K562 (cell line): Measurements from ENCODE around the gene EPHB4. TPM values are rescaled to one million over a fixed set of nuclear protein-coding genes. Genes with fewer than 3 reads are reported as not detected.

ENCODE experiments used
- ATAC-seq: fragments of 200-7000 bp; cut with Tn5 transposase; 3 replicates; pipeline ENCODE4 v1.9.1; 2020; ENCODE audit warnings: moderate library complexity
- BruUV-seq: library from RNA; stranded (reverse); fragments of 400-500 nt; replicated peaks from 2 replicates; lab custom pipeline; 2021; lab: Mats Ljungman, UMichigan
- CTCF ChIA-PET: fragments of 300-600 bp; formaldehyde crosslinking; extraction: SDS; loops from one replicate; lab custom pipeline; 2021; ENCODE audit warnings: low intra/inter-chr PET ratio; lab: Yijun Ruan, JAX
- POLR2A ChIA-PET: fragments of 300-600, 350-650 bp; sonication (Branson Sonifier 250); formaldehyde crosslinking; extraction: SDS; loops from one replicate; lab custom pipeline; 2021; ENCODE audit warnings: antibody characterized with exemption, inconsistent platforms; lab: Yijun Ruan, JAX
- DNase-seq, 4 experiments: peaks; one replicate each; pipeline versions ENCODE4 v3.0.0 to v3.0.0-alpha.2; 2011 to 2018; ENCODE audit warnings: low spot score in 3 of 4, mixed read lengths in 3 of 4; ENCODE audit errors: extremely low read depth in 1 of 4
- FAIRE-seq: peaks from 2 replicates; lab custom pipeline; 2011; peaks lifted over from hg19 to GRCh38; lab: Jason Lieb, UNC
- H2AFZ ChIP-seq: 2 replicates; pipeline ENCODE4 v1.6.0; 2011; ENCODE audit warnings: low read depth, low read length, control low read depth, inconsistent platforms
- H3K27ac ChIP-seq: fragments of 200-600 bp; 3 replicates; pipeline ENCODE4 v1.8.0; 2011; ENCODE audit warnings: low read depth, mild to moderate bottlenecking, control low read depth, inconsistent platforms, low read length, moderate library complexity, mixed read lengths; ENCODE audit errors: extremely low read depth
- H3K27me3 ChIP-seq, 2 experiments: fragments of 300-600 bp in 1 of 2; 2 replicates in 1 of 2; 3 replicates in 1 of 2; pipeline versions ENCODE4 v1.6.0 to v1.8.0; 2011; ENCODE audit warnings: inconsistent platforms in 2 of 2, low read length in 2 of 2, mild to moderate bottlenecking in 1 of 2, mixed read lengths in 1 of 2, moderate library complexity in 1 of 2; ENCODE audit not compliant: control insufficient read depth in 2 of 2, insufficient read depth in 2 of 2
- H3K36me3 ChIP-seq: fragments of 300-600 bp; 3 replicates; pipeline ENCODE4 v1.8.0; 2011; ENCODE audit warnings: mild to moderate bottlenecking, low read length, inconsistent platforms; ENCODE audit not compliant: control insufficient read depth, insufficient read depth
- H3K4me1 ChIP-seq, 2 experiments: fragments of 200-600 bp in 1 of 2; replicated peaks in 1 of 2; 2 replicates in 1 of 2; 3 replicates in 1 of 2; pipeline versions ENCODE4 v1.5.1 to v1.8.0; 2011; ENCODE audit warnings: inconsistent platforms in 2 of 2, low read length in 2 of 2, mild to moderate bottlenecking in 1 of 2, mixed read lengths in 1 of 2, moderate library complexity in 1 of 2; ENCODE audit not compliant: control insufficient read depth in 2 of 2, insufficient read depth in 2 of 2
- H3K4me2 ChIP-seq: 2 replicates; pipeline ENCODE4 v1.6.1; 2011; ENCODE audit warnings: low read length, control low read depth, inconsistent platforms, mixed read lengths; ENCODE audit not compliant: insufficient read depth
- H3K4me3 ChIP-seq: fragments of 200-600 bp; sonication (generic), shearing (Covaris generic); 2 replicates; pipeline ENCODE4 v1.5.1; 2016; ENCODE audit warnings: control low read depth, inconsistent platforms
- H3K79me2 ChIP-seq: fragments of 200-600 bp; 3 replicates; pipeline ENCODE4 v1.8.0; 2011; ENCODE audit warnings: low read length, inconsistent platforms; ENCODE audit not compliant: control insufficient read depth, insufficient read depth
- H3K9ac ChIP-seq, 2 experiments: 2 replicates each; pipeline versions ENCODE4 v1.6.0 to v1.6.1; 2011; ENCODE audit warnings: low read depth in 2 of 2, low read length in 2 of 2, control low read depth in 1 of 2, inconsistent platforms in 1 of 2, mild to moderate bottlenecking in 1 of 2, mixed read lengths in 1 of 2; ENCODE audit not compliant: insufficient read depth in 1 of 2
- H3K9me1 ChIP-seq: one replicate; pipeline ENCODE4 v1.6.0; 2011; ENCODE audit warnings: inconsistent platforms, mild to moderate bottlenecking, low read length, moderate library complexity; ENCODE audit not compliant: control insufficient read depth, insufficient read depth
- H3K9me3 ChIP-seq: replicated peaks from 2 replicates; pipeline ENCODE4 v1.5.1; 2011; ENCODE audit warnings: low read depth, low read length, inconsistent platforms; ENCODE audit not compliant: control insufficient read depth, insufficient read depth
- H4K20me1 ChIP-seq: replicated peaks from 2 replicates; pipeline ENCODE4 v1.6.1; 2011; ENCODE audit warnings: low read length, inconsistent platforms, mixed read lengths; ENCODE audit not compliant: control insufficient read depth, insufficient read depth
- BACH1 ChIP-seq: fragments of 200-800 bp; sonication (Bioruptor generic); IDR thresholded peaks from 2 replicates; pipeline ENCODE4 v1.6.1; 2016; ENCODE audit warnings: missing genetic modification characterization, missing compliant biosample characterization
- FOXA1 ChIP-seq: fragments of 450-650 bp; IDR thresholded peaks from 2 replicates; pipeline ENCODE4 v1.6.1; 2016; ENCODE audit warnings: mild to moderate bottlenecking, borderline replicate concordance
- HOXB6 ChIP-seq: fragments of 250-450 bp; sonication (Bioruptor Pico); IDR thresholded peaks from 2 replicates; pipeline ENCODE4 v1.5.1; 2022; ENCODE audit warnings: mild to moderate bottlenecking, borderline replicate concordance
- MEF2D ChIP-seq: conservative IDR thresholded peaks from 2 replicates; pipeline ENCODE4 v1.6.1; 2016; ENCODE audit warnings: low read depth, missing genetic modification characterization, missing compliant biosample characterization
- MIER1 ChIP-seq: fragments of 450-650 bp; IDR thresholded peaks from 2 replicates; pipeline ENCODE4 v1.6.1; 2016; ENCODE audit warnings: antibody characterized with exemption, mild to moderate bottlenecking, low read depth
- NR2C1 ChIP-seq, 2 experiments: fragments of 450-650 bp; IDR thresholded peaks; 2 replicates each; pipeline ENCODE4 v1.6.1; 2017; ENCODE audit warnings: mild to moderate bottlenecking in 2 of 2, antibody characterized with exemption in 1 of 2, inconsistent platforms in 1 of 2, missing compliant biosample characterization in 1 of 2, missing genetic modification characterization in 1 of 2
- NR3C1 ChIP-seq: sonication (generic); formaldehyde crosslinking; IDR thresholded peaks from 2 replicates; pipeline ENCODE4 v1.8.1; 2022; ENCODE audit warnings: missing genetic modification reagents
- RFX7 ChIP-seq: fragments of 250-450 bp; sonication (Bioruptor Pico); IDR thresholded peaks from 2 replicates; pipeline ENCODE4 v1.5.1; 2021; ENCODE audit warnings: mild to moderate bottlenecking
- TAF9B ChIP-seq: fragments of 450-650 bp; IDR thresholded peaks from 2 replicates; pipeline ENCODE4 v1.6.1; 2018; ENCODE audit warnings: mild to moderate bottlenecking; ENCODE audit not compliant: partially characterized antibody
- TCF3 ChIP-seq: sonication (generic); formaldehyde crosslinking; IDR thresholded peaks from 2 replicates; pipeline ENCODE4 v1.4.0; 2020; ENCODE audit warnings: mild to moderate bottlenecking, missing genetic modification reagents
- U2AF2 ChIP-seq: fragments of 200-400 bp; formaldehyde crosslinking; optimal IDR thresholded peaks from 2 replicates; pipeline ENCODE3; 2017; ENCODE audit warnings: low read depth, mild to moderate bottlenecking, low read length
- ZNF121 ChIP-seq: sonication (generic); formaldehyde crosslinking; conservative IDR thresholded peaks from 2 replicates; pipeline ENCODE4 v1.8.0; 2022; ENCODE audit warnings: missing genetic modification reagents
- ZNF316 ChIP-seq: fragments of 450-650 bp; IDR thresholded peaks from 2 replicates; pipeline ENCODE4 v1.6.1; 2016
- WGBS: fragments of 100-300 bp; shearing (Covaris generic); methylation state at CpG from one replicate; pipeline ENCODE4 v1.1.6; 2016; ENCODE audit warnings: low coverage, mixed read lengths; ENCODE audit not compliant: insufficient coverage; ENCODE audit errors: missing lambda C conversion rate; 5-methylcytosine and 5-hydroxymethylcytosine counted together
- in situ Hi-C: fragments of 300-500 bp; cut with MboI; formaldehyde crosslinking; loops from 4 replicates; pipeline ENCODE4 v1.15.0; 2018; ENCODE audit warnings: inconsistent platforms, mixed read lengths
- intact Hi-C: fragments of 100-400 bp; cut with micrococcal nuclease; formaldehyde crosslinking; loops from 2 replicates; pipeline ENCODE4 v1.14.2; 2022
- polyA plus RNA-seq, 8 experiments: library from polyadenylated mRNA; depleted of rRNA in 4 of 8; stranded (reverse) in 5 of 8; unstranded in 3 of 8; fragments of >200 nt; fragmentation: Nextera tagmentation in 2 of 8; fragmentation: Illumina TruSeq in 1 of 8; extraction: Ambion mirVana in 2 of 8; extraction: Trizol in 1 of 8; gene quantifications; 2 replicates each; pipeline versions ENCODE4 v1.2.1 to v1.2.3, GENCODE V29; 2011 to 2014; ENCODE audit warnings: inconsistent platforms in 1 of 8, missing spikeins in 1 of 8
- total RNA-seq, 7 experiments: library from RNA; depleted of rRNA in 6 of 7; stranded (reverse); fragments of >200 nt in 6 of 7; fragmentation: Illumina TruSeq in 2 of 7; extraction: Trizol in 2 of 7; gene quantifications; 2 replicates each; pipeline versions ENCODE4 v1.2.1 to v1.2.3, GENCODE V29; 2011 to 2021; ENCODE audit warnings: low replicate concordance in 1 of 7
- TF ChIP-seq, protein P1 (sequence below): fragments of 250-450 bp; sonication (Bioruptor Pico); IDR thresholded peaks from 2 replicates; pipeline ENCODE4 v1.4.0; 2020

EPHB4 gene
- total and polyA plus RNA-seq, 9 of the 15 experiments (the other 6 are each of a cell fraction or from before 2014, with no cell fraction given) = 1.2 to 82.1 (median 37.9) TPM

DNA sequence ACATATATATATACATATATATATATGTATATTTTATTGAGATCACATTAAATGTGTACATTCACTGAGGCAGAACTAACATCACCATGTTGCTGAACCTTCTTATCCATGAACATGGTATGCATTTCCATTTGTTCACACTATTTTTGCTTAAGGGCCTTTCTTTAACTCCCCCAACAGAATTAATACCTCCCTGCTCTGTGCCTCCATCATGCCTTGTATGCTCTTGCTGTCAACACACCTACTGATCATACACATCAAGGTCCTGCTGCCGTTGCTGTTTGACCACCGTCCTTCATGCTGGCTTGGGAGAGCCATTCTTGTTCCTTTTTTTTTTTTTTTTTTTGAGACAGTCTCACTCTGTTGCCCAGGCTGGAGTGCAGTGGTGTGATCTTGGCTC is 43.5 kb downstream of the EPHB4 start:
- H3K9me3 ChIP-seq = peaks cover 2% of the 10 kb centered on the region
- H3K36me3 ChIP-seq = no peaks in the 10 kb centered on the region
- intact Hi-C loops = no loop called here
- BruUV-seq = no TSS peak
- in situ Hi-C loops = no loop called here
- no peak for FAIRE-seq
- H3K4me3 ChIP-seq = no peak overlapping the region
- ChIA-PET POLR2A (no interaction called here), CTCF (no interaction called here)
- TF ChIP-seq NR2C1 (IDR thresholded peaks at IDR 0.05) (no peak), NR2C1 (tag; IDR thresholded peaks at IDR 0.05) (no peak), BACH1 (tag) (no peak), FOXA1 (no peak), RFX7 (CRISPR knock-in tag) (no peak), ZNF316 (no peak), MEF2D (no peak), U2AF2 (no peak), HOXB6 (CRISPR knock-in tag) (no peak), TCF3 (CRISPR knock-in tag) (no peak), TAF9B (no peak), NR3C1 (no peak), MIER1 (no peak), ZNF121 (CRISPR knock-in tag) (no peak)
- TF ChIP-seq, protein P1, sequence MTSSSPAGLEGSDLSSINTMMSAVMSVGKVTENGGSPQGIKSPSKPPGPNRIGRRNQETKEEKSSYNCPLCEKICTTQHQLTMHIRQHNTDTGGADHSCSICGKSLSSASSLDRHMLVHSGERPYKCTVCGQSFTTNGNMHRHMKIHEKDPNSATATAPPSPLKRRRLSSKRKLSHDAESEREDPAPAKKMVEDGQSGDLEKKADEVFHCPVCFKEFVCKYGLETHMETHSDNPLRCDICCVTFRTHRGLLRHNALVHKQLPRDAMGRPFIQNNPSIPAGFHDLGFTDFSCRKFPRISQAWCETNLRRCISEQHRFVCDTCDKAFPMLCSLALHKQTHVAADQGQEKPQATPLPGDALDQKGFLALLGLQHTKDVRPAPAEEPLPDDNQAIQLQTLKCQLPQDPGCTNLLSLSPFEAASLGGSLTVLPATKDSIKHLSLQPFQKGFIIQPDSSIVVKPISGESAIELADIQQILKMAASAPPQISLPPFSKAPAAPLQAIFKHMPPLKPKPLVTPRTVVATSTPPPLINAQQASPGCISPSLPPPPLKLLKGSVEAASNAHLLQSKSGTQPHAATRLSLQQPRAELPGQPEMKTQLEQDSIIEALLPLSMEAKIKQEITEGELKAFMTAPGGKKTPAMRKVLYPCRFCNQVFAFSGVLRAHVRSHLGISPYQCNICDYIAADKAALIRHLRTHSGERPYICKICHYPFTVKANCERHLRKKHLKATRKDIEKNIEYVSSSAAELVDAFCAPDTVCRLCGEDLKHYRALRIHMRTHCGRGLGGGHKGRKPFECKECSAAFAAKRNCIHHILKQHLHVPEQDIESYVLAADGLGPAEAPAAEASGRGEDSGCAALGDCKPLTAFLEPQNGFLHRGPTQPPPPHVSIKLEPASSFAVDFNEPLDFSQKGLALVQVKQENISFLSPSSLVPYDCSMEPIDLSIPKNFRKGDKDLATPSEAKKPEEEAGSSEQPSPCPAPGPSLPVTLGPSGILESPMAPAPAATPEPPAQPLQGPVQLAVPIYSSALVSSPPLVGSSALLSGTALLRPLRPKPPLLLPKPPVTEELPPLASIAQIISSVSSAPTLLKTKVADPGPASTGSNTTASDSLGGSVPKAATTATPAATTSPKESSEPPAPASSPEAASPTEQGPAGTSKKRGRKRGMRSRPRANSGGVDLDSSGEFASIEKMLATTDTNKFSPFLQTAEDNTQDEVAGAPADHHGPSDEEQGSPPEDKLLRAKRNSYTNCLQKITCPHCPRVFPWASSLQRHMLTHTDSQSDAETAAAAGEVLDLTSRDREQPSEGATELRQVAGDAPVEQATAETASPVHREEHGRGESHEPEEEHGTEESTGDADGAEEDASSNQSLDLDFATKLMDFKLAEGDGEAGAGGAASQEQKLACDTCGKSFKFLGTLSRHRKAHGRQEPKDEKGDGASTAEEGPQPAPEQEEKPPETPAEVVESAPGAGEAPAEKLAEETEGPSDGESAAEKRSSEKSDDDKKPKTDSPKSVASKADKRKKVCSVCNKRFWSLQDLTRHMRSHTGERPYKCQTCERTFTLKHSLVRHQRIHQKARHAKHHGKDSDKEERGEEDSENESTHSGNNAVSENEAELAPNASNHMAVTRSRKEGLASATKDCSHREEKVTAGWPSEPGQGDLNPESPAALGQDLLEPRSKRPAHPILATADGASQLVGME (CRISPR knock-in tag) = no peak
- H3K9ac ChIP-seq = no peak overlapping the region
- peak in 1 of 4 experiments; percentile 7 for DNase-seq
- peaks cover 0 to 13% of the 10 kb centered on the region in 2 experiments; a peak in 2 of 5 replicates for H3K4me1 ChIP-seq
- no peak overlapping the region for H2AFZ ChIP-seq
- H3K27me3 ChIP-seq = peaks cover 0 to 6% of the 10 kb centered on the region in 2 experiments; a peak in 1 of 5 replicates
- H3K27ac ChIP-seq = no peak overlapping the region
- ATAC-seq = no peak
- no peaks in the 10 kb centered on the region for H3K79me2 ChIP-seq
- H3K4me2 ChIP-seq = no peak overlapping the region
- H4K20me1 ChIP-seq = no peaks in the 10 kb centered on the region
- WGBS = 55% methylated on average over 2 of the region's 2 CpGs
- H3K9me1 ChIP-seq = no peaks in the 10 kb centered on the region
